ENCODE measurements around the gene LTBP1. TPM values are rescaled to one million over a fixed set of nuclear protein-coding genes. Genes with fewer than 3 reads are reported as not detected.

LTBP1 gene
- total and polyA plus RNA-seq, 9 donors = 13.5 to 117 (median 41.8) TPM

DNA sequence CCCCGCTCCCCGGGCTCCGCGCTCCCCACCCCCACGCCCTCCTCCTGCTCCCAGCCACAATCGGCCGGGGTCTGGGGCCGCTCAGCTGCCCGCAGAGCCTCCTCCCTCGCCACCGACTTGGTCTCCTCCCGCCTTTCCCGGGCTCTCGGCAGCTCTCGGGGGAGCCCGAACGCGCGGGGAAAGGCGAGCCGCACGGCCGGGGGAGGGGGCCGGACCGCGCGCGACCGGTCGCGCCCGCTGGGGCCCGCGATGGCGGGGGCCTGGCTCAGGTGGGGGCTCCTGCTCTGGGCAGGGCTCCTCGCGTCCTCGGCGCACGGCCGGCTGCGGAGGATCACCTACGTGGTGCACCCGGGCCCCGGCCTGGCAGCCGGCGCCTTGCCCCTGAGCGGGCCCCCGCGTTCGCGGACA is 327 bp downstream of the LTBP1 start:
- Histone ChIP-seq H3K4me3 (peak overlapping the region; percentile 63), H3K36me3 (no peaks in the 10 kb centered on the region), H3K4me1 (ENCODE audit: insufficient read depth) (no peaks in the 10 kb centered on the region), H3K27me3 (no peaks in the 10 kb centered on the region), H3K9me3 (no peaks in the 10 kb centered on the region), H3K27ac (peak overlapping the region in 1 of 2 donors; percentile 76)
- intact Hi-C loops (cut with DNase I) = loop anchor here in 1 of 4 donors (10.0 kb wide), 1 partner anchor 172 kb away; no protein-coding TSS in a partner anchor
- TF ChIP-seq EP300 (IDR thresholded peaks at IDR 0.05) = no peak
- TF ChIP-seq, protein P1, sequence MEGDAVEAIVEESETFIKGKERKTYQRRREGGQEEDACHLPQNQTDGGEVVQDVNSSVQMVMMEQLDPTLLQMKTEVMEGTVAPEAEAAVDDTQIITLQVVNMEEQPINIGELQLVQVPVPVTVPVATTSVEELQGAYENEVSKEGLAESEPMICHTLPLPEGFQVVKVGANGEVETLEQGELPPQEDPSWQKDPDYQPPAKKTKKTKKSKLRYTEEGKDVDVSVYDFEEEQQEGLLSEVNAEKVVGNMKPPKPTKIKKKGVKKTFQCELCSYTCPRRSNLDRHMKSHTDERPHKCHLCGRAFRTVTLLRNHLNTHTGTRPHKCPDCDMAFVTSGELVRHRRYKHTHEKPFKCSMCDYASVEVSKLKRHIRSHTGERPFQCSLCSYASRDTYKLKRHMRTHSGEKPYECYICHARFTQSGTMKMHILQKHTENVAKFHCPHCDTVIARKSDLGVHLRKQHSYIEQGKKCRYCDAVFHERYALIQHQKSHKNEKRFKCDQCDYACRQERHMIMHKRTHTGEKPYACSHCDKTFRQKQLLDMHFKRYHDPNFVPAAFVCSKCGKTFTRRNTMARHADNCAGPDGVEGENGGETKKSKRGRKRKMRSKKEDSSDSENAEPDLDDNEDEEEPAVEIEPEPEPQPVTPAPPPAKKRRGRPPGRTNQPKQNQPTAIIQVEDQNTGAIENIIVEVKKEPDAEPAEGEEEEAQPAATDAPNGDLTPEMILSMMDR (IDR thresholded peaks at IDR 0.05) = no peak
- no peak for TF ChIP-seq POLR2A (IDR thresholded peaks at IDR 0.05)
- WGBS, 3 donors = 0 to 1% methylated on average over 27 to 52 of the region's 52 CpGs; no CpG with 5 or more reads in 1 of the 3 donors
- DNase-seq = peak in 3 of 5 donors; percentile 9 to 43 (median 34)

DNA sequence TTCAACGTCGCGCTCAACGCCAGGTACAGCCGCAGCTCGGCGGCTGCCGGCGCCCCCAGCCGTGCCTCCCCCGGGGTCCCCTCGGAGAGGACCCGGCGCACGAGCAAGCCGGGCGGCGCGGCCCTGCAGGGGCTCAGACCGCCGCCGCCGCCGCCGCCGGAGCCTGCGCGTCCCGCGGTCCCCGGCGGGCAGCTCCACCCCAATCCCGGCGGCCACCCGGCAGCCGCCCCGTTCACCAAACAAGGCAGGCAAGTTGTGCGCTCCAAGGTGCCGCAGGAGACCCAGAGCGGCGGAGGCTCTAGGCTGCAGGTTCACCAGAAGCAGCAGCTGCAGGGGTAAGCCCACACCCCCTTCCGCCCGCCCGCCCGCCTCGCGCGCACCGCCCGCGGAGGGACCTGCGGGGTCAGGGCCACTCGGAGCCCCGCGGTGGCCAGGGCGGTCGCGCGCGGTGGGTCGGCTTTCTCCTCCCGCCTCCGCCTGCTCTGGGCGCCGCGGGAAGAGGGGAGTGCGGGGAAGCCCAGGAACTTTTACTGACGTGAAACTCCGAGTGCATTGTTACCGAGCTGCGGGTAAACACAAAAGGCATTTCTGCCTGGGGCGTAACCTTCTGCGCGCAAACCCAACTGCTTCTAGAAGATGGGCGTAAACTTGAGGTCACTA is 861 bp downstream of the LTBP1 start:
- intact Hi-C loops (cut with DNase I) = loop anchor here in 1 of 4 donors (10.0 kb wide), 1 partner anchor 173 kb away; no protein-coding TSS in a partner anchor
- peak; percentile 10 to 44 (median 20) for DNase-seq
- Histone ChIP-seq H3K27ac (peak overlapping the region in 1 of 2 donors; percentile 76), H3K4me3 (peak overlapping the region; percentile 63), H3K27me3 (no peaks in the 10 kb centered on the region), H3K36me3 (no peaks in the 10 kb centered on the region), H3K4me1 (ENCODE audit: insufficient read depth) (no peaks in the 10 kb centered on the region), H3K9me3 (no peaks in the 10 kb centered on the region)
- 1 to 2% (median 1%) methylated on average over 21 to 75 of the region's 75 CpGs for WGBS, 3 donors
- TF ChIP-seq, protein P1 (IDR thresholded peaks at IDR 0.05) = no peak
- TF ChIP-seq EP300 (IDR thresholded peaks at IDR 0.05) (no peak), POLR2A (IDR thresholded peaks at IDR 0.05) (no peak)

DNA sequence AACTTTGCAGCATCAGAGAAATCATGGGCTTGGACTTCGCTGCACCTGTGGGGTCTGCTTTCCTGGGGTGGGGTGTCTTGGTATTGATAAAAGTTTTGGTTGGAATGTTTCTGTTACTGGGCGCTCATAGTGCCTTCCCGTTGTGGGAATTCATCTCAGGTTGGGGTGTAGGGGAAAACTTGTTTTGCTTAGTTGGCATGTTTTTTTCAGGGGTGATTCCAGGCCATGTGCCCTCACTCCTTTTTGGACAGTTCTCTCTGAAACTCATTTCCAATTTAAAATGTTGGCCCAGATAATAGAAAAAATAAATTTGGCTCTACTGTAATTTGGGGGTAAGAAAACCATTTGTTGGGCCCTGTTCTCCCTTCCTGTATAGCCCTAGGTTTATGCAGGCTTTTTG is 1.5 kb downstream of the LTBP1 start:
- no peak overlapping the region for H3K27ac ChIP-seq
- WGBS, 3 donors = 78 to 83% (median 79%) methylated on average over 3 of the region's 3 CpGs
- peak overlapping the region; percentile 63 for H3K4me3 ChIP-seq
- no peaks in the 10 kb centered on the region for H3K9me3 ChIP-seq
- no peaks in the 10 kb centered on the region for H3K36me3 ChIP-seq
- TF ChIP-seq POLR2A (IDR thresholded peaks at IDR 0.05) (no peak), EP300 (IDR thresholded peaks at IDR 0.05) (no peak)
- TF ChIP-seq, protein P1 (IDR thresholded peaks at IDR 0.05) = no peak
- no peaks in the 10 kb centered on the region for H3K27me3 ChIP-seq
- intact Hi-C loops (cut with DNase I) = loop anchor here in 1 of 4 donors (10.0 kb wide), 1 partner anchor 173 kb away; no protein-coding TSS in a partner anchor
- no peak for DNase-seq
- no peaks in the 10 kb centered on the region for H3K4me1 ChIP-seq (ENCODE audit: insufficient read depth)

DNA sequence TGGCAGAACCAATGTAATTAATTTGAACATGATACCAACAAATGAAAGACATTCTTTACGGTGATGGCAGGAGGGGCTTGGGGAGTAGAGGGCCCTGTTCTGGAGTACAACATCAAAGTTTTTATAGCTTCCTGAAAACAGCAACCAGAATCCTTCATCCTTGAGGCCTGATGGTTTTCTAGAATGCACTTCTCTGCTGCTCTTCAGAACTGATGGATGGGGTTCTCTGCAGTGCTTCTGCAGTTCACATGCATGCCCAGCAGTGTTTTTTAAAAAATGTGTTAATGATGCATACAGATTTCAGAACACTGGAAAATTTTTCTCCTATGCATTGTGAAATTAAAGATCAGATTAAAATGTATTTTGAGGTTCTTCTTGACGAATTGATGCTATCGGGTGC is 2.5 kb downstream of the LTBP1 start:
- 93 to 98% (median 94%) methylated on average over 3 of the region's 3 CpGs for WGBS, 3 donors
- intact Hi-C loops (cut with DNase I) = loop anchor here in 1 of 4 donors (10.0 kb wide), 1 partner anchor 174 kb away; no protein-coding TSS in a partner anchor
- no peak overlapping the region for H3K4me3 ChIP-seq

More for the DNA sequence above, 2.5 kb downstream of the LTBP1 start:
- no peak for TF ChIP-seq EP300 (IDR thresholded peaks at IDR 0.05)
- TF ChIP-seq, protein P1 (IDR thresholded peaks at IDR 0.05) = no peak
- no peak for TF ChIP-seq POLR2A (IDR thresholded peaks at IDR 0.05)
- Histone ChIP-seq H3K27ac (no peak overlapping the region), H3K4me1 (ENCODE audit: insufficient read depth) (no peaks in the 10 kb centered on the region), H3K27me3 (no peaks in the 10 kb centered on the region), H3K36me3 (no peaks in the 10 kb centered on the region), H3K9me3 (no peaks in the 10 kb centered on the region)
- DNase-seq = no peak

Measured in ovary (tissue), 9 donors.